Epithelial cell of proximal tubule (primary cell): ENCODE results near the gene DBX2. TPM values are rescaled to one million over a fixed set of nuclear protein-coding genes. Genes with fewer than 3 reads are reported as not detected.

Experiments used
- DNase-seq: peaks from one replicate; pipeline ENCODE4 v3.0.0-alpha.2; 2011; ENCODE audit warnings: low read depth
- H3K4me3 ChIP-seq: 2 replicates; pipeline ENCODE4 v1.5.1; 2011; ENCODE audit warnings: low read depth, mild to moderate bottlenecking, low read length
- total RNA-seq: library from RNA; depleted of rRNA; stranded (reverse); fragments of >200 nt; gene quantifications from 2 replicates; pipeline ENCODE4 v1.2.3, GENCODE V29; 2015
- TF ChIP-seq, protein P1 (sequence below): conservative IDR thresholded peaks from 2 replicates; pipeline ENCODE4 v1.5.1; 2012; ENCODE audit warnings: low read depth, mild to moderate bottlenecking, low read length

Gene DBX2
- total RNA-seq, 1 donor from 2014 or later: not detected

- TF ChIP-seq, protein P1, sequence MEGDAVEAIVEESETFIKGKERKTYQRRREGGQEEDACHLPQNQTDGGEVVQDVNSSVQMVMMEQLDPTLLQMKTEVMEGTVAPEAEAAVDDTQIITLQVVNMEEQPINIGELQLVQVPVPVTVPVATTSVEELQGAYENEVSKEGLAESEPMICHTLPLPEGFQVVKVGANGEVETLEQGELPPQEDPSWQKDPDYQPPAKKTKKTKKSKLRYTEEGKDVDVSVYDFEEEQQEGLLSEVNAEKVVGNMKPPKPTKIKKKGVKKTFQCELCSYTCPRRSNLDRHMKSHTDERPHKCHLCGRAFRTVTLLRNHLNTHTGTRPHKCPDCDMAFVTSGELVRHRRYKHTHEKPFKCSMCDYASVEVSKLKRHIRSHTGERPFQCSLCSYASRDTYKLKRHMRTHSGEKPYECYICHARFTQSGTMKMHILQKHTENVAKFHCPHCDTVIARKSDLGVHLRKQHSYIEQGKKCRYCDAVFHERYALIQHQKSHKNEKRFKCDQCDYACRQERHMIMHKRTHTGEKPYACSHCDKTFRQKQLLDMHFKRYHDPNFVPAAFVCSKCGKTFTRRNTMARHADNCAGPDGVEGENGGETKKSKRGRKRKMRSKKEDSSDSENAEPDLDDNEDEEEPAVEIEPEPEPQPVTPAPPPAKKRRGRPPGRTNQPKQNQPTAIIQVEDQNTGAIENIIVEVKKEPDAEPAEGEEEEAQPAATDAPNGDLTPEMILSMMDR: no peak
- no peak overlapping the region for H3K4me3 ChIP-seq
Observed at GRCh38 chr12:45076417-45077026, 25.6 kb upstream of the DBX2 start.

DNA sequence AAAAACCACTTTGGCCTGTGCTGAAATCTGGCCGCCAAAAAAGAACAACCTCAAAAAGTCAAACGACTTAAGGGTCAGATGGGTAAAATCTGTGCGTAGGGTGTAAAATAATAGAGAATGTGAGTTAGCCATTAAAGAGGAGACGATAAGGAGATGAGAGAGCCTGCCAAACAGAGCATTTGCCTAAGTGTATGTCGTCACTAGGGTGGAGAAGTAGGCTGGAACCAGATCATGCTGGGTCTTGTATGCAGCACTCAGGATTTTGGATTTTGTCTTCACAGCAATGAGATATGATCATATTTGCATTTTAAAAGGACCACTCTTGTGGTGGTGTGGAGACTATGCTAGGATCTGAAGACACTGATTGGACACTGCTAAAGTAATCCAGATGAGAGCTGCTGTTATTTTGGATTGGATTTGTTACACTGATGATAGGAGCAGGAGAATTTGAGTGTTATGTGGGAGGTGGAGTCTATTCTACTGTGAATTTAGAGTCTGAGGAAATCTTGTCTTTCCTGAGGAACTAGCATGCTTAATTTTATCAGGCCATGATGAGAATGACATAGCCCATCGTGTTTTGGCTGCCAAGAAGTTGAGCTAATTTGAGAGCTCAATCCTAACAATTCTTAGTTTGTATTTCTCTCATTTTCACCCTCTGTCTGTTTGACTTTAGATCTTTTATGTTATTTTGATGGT is 24.8 kb upstream of the DBX2 start:
- TF ChIP-seq, protein P1: no peak
- no peak for DNase-seq

More at GRCh38 chr12:45076417-45077026, 25.6 kb upstream of the DBX2 start:
- no peak for DNase-seq

GRCh38 chr12:45065125-45065626 is 14.3 kb upstream of the DBX2 start:
- DNase-seq: no peak
- TF ChIP-seq, protein P1: no peak
- H3K4me3 ChIP-seq: no peak overlapping the region

More for the DNA sequence above, 24.8 kb upstream of the DBX2 start:
- no peak overlapping the region for H3K4me3 ChIP-seq

GRCh38 chr12:45060976-45061375 is 10.1 kb upstream of the DBX2 start:
- TF ChIP-seq, protein P1: no peak
- no peak for DNase-seq
- no peak overlapping the region for H3K4me3 ChIP-seq

- TF ChIP-seq, protein P1: no peak
- no peak for DNase-seq
- peak overlapping the region; percentile 29 for H3K4me3 ChIP-seq
Observed at GRCh38 chr12:45051572-45052125, 750 bp upstream of the DBX2 start.

DNA sequence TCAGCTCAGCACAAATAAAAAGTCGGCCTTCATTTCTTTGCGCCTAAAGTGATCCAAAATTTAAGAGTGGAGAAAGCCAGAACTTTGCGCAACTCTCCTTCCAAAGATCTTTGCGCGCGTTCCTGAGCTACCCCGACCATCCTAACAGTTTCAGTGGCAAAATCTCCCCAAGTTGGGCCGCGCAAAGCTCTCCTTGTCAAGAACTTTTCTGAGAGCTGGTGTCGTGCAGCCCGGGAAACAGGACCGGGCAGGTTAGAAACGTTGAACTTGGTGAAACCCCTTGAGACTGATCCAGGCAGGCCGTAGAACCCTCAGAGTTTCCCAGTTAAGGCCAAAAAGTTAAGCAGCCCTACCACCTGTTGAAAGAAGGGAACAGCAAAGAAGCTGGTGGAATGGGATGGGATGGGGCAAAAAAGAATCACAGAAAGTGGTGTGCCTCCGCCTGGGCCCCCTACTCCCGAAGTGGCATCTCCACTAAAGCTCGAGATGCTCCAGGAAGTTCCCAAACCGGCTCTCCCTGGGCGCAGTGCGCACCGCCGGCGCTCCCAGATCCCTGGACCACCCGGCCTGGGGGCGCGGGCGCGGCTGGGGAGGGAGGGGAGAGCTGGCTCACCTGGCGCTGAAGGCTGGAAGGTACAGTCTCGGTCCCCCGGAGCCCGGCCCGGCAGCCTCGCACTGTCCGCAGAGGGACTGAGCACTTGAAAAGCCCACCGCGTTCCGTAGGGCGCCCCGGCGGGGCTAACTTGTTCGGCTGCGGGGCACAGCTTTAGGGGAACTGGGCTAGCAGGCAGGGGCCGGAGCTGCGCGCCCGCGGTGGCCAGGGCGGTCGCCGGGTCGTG is 768 bp downstream of the DBX2 start:
- TF ChIP-seq, protein P1: no peak
- DNase-seq: no peak
- no peak overlapping the region for H3K4me3 ChIP-seq
